NT2/D1 (cell line): ENCODE measurements around the gene PRKG1.

Experiments
- SUZ12 ChIP-seq: IDR thresholded peaks from 2 replicates; pipeline ENCODE4 v1.6.1; 2011; ENCODE audit not compliant: insufficient read length, insufficient read depth; ENCODE audit errors: extremely low read depth
- YY1 ChIP-seq: IDR thresholded peaks from 2 replicates; pipeline ENCODE4 v1.6.1; 2011; ENCODE audit not compliant: insufficient read length, insufficient read depth
- ZNF274 ChIP-seq: IDR thresholded peaks from 2 replicates; pipeline ENCODE4 v1.6.1; 2011; ENCODE audit warnings: mild to moderate bottlenecking, low read depth, low read length

GRCh38 chr10:52077814-52078213 lies 1003.5 kb downstream of the PRKG1 start:
- TF ChIP-seq YY1 (no peak), SUZ12 (no peak), ZNF274 (no peak)
